ENCODE measurements around the gene ZNF654. TPM values are rescaled to one million over a fixed set of nuclear protein-coding genes. Genes with fewer than 3 reads are reported as not detected.

The ZNF654 gene
- total RNA-seq, 1 experiment from 2014 or later = 5.0 TPM

- CTCF ChIA-PET = interaction anchor here (0.6 kb wide), 1 partner anchor 780 kb away, joined by 4 read pairs; no protein-coding TSS in a partner anchor
- ATAC-seq (peak; percentile 87), DNase-seq (peak; percentile 94)
- Histone ChIP-seq H3K79me2 (ENCODE audit: low read length) (peaks cover 73% of the 10 kb centered on the region), H3K9me3 (ENCODE audit: low read length) (no peaks in the 10 kb centered on the region), H3K4me1 (ENCODE audit: insufficient read depth, low read length) (peaks cover 17% of the 10 kb centered on the region; the same call in 1 of the 2 replicates), H3K9ac (ENCODE audit: low read length) (peak within 1 kb of the TSS; percentile 92), H3K27me3 (ENCODE audit: low read length) (no peaks in the 10 kb centered on the region), H3K4me2 (ENCODE audit: low read length) (peak within 1 kb of the TSS; percentile 82), H3K27ac (ENCODE audit: low read length) (peak within 1 kb of the TSS; percentile 90), H3F3A (ENCODE audit: low read length, unreplicated experiment) (no peaks in the 10 kb centered on the region), H3K9me2 (replicated peaks; ENCODE audit: low read length) (no peaks in the 10 kb centered on the region), H2AFZ (ENCODE audit: low read length) (peak within 1 kb of the TSS; percentile 87), H4K20me1 (ENCODE audit: low read length) (no peaks in the 10 kb centered on the region), H3K4me3 (ENCODE audit: low read length) (peak within 1 kb of the TSS; percentile 90), H3K36me3 (ENCODE audit: low read depth, low read length) (peaks cover 9% of the 10 kb centered on the region; the same call in 1 of the 2 replicates)
- POLR2A ChIA-PET (ENCODE audit: unreplicated experiment) = no interaction called here
- no peak for TF ChIP-seq CTCF (conservative IDR thresholded peaks at IDR 0.05; ENCODE audit: low read depth, low read length)
- no peak for TF ChIP-seq EZH2 (IDR thresholded peaks at IDR 0.05; ENCODE audit: low read length, unreplicated experiment)
- TSS peak; percentile 59 for BruUV-seq (replicated peaks)
- intact Hi-C loops (cut with micrococcal nuclease) = loop anchor here (1.0 kb wide), 1 partner anchor 90 kb away; the partner anchor contains the start of genes CGGBP1 and ZNF654
These were observed 90.7 kb downstream of the ZNF654 start, which contains the start of gene C3orf38 for GRCh38 chr3:88149509-88150362. TSS of gene C3orf38 (plus strand) at chr3:88149959. CDS start at chr3:88150053, 94 bp downstream.

- DNase-seq (no peak), ATAC-seq (no peak)
- ChIA-PET CTCF (interaction anchor here (0.6 kb wide), 1 partner anchor 780 kb away, joined by 4 read pairs; no protein-coding TSS in a partner anchor), POLR2A (ENCODE audit: unreplicated experiment) (no interaction called here)
- Histone ChIP-seq H3K4me2 (ENCODE audit: low read length) (peak overlapping the region; percentile 82), H2AFZ (ENCODE audit: low read length) (peak overlapping the region; percentile 87), H3K9me2 (replicated peaks; ENCODE audit: low read length) (no peaks in the 10 kb centered on the region), H3K79me2 (ENCODE audit: low read length) (peaks cover 76% of the 10 kb centered on the region), H3K9me3 (ENCODE audit: low read length) (no peaks in the 10 kb centered on the region), H3K36me3 (ENCODE audit: low read depth, low read length) (peaks cover 12% of the 10 kb centered on the region; the same call in 1 of the 2 replicates), H3K27ac (ENCODE audit: low read length) (peak overlapping the region; percentile 90), H3K27me3 (ENCODE audit: low read length) (no peaks in the 10 kb centered on the region), H3K4me3 (ENCODE audit: low read length) (peak overlapping the region; percentile 90), H3K4me1 (ENCODE audit: insufficient read depth, low read length) (peaks cover 17% of the 10 kb centered on the region; the same call in 1 of the 2 replicates), H3F3A (ENCODE audit: low read length, unreplicated experiment) (no peaks in the 10 kb centered on the region), H3K9ac (ENCODE audit: low read length) (peak overlapping the region; percentile 92), H4K20me1 (ENCODE audit: low read length) (no peaks in the 10 kb centered on the region)
- TF ChIP-seq EZH2phosphoT487 (IDR thresholded peaks at IDR 0.05; ENCODE audit: borderline replicate concordance, low read length) (no peak), EZH2 (IDR thresholded peaks at IDR 0.05; ENCODE audit: low read length, unreplicated experiment) (no peak), CTCF (conservative IDR thresholded peaks at IDR 0.05; ENCODE audit: low read depth, low read length) (no peak)
- BruUV-seq (replicated peaks) = no TSS peak
- intact Hi-C loops (cut with micrococcal nuclease) = no loop called here
These were observed 91.3 kb downstream of the ZNF654 start for GRCh38 chr3:88150371-88150770.

Data from PC-3 (cell line).